K562 (cell line): Measurements from ENCODE around the gene BRINP1. TPM values are rescaled to one million over a fixed set of nuclear protein-coding genes. Genes with fewer than 3 reads are reported as not detected.

Experiments used
- ATAC-seq: fragments of 200-7000 bp; cut with Tn5 transposase; 3 replicates; pipeline ENCODE4 v1.9.1; 2020; ENCODE audit warnings: moderate library complexity
- BruUV-seq: library from RNA; stranded (reverse); fragments of 400-500 nt; replicated peaks from 2 replicates; lab custom pipeline; 2021; lab: Mats Ljungman, UMichigan
- CTCF ChIA-PET: fragments of 300-600 bp; formaldehyde crosslinking; extraction: SDS; loops from one replicate; lab custom pipeline; 2021; ENCODE audit warnings: low intra/inter-chr PET ratio; lab: Yijun Ruan, JAX
- POLR2A ChIA-PET: fragments of 300-600, 350-650 bp; sonication (Branson Sonifier 250); formaldehyde crosslinking; extraction: SDS; loops from one replicate; lab custom pipeline; 2021; ENCODE audit warnings: antibody characterized with exemption, inconsistent platforms; lab: Yijun Ruan, JAX
- DNase-seq, 4 experiments: peaks; one replicate each; pipeline versions ENCODE4 v3.0.0 to v3.0.0-alpha.2; 2011 to 2018; ENCODE audit warnings: low spot score in 3 of 4, mixed read lengths in 3 of 4; ENCODE audit errors: extremely low read depth in 1 of 4
- FAIRE-seq: peaks from 2 replicates; lab custom pipeline; 2011; peaks lifted over from hg19 to GRCh38; lab: Jason Lieb, UNC
- H2AFZ ChIP-seq: 2 replicates; pipeline ENCODE4 v1.6.0; 2011; ENCODE audit warnings: low read depth, low read length, control low read depth, inconsistent platforms
- H3K27ac ChIP-seq: fragments of 200-600 bp; 3 replicates; pipeline ENCODE4 v1.8.0; 2011; ENCODE audit warnings: low read depth, mild to moderate bottlenecking, control low read depth, inconsistent platforms, low read length, moderate library complexity, mixed read lengths; ENCODE audit errors: extremely low read depth
- H3K27me3 ChIP-seq, 2 experiments: fragments of 300-600 bp in 1 of 2; 2 replicates in 1 of 2; 3 replicates in 1 of 2; pipeline versions ENCODE4 v1.6.0 to v1.8.0; 2011; ENCODE audit warnings: inconsistent platforms in 2 of 2, low read length in 2 of 2, mild to moderate bottlenecking in 1 of 2, mixed read lengths in 1 of 2, moderate library complexity in 1 of 2; ENCODE audit not compliant: control insufficient read depth in 2 of 2, insufficient read depth in 2 of 2
- H3K36me3 ChIP-seq: fragments of 300-600 bp; 3 replicates; pipeline ENCODE4 v1.8.0; 2011; ENCODE audit warnings: mild to moderate bottlenecking, low read length, inconsistent platforms; ENCODE audit not compliant: control insufficient read depth, insufficient read depth
- H3K4me1 ChIP-seq, 2 experiments: fragments of 200-600 bp in 1 of 2; replicated peaks in 1 of 2; 2 replicates in 1 of 2; 3 replicates in 1 of 2; pipeline versions ENCODE4 v1.5.1 to v1.8.0; 2011; ENCODE audit warnings: inconsistent platforms in 2 of 2, low read length in 2 of 2, mild to moderate bottlenecking in 1 of 2, mixed read lengths in 1 of 2, moderate library complexity in 1 of 2; ENCODE audit not compliant: control insufficient read depth in 2 of 2, insufficient read depth in 2 of 2
- H3K4me2 ChIP-seq: 2 replicates; pipeline ENCODE4 v1.6.1; 2011; ENCODE audit warnings: low read length, control low read depth, inconsistent platforms, mixed read lengths; ENCODE audit not compliant: insufficient read depth
- H3K4me3 ChIP-seq: fragments of 200-600 bp; sonication (generic), shearing (Covaris generic); 2 replicates; pipeline ENCODE4 v1.5.1; 2016; ENCODE audit warnings: control low read depth, inconsistent platforms
- H3K79me2 ChIP-seq: fragments of 200-600 bp; 3 replicates; pipeline ENCODE4 v1.8.0; 2011; ENCODE audit warnings: low read length, inconsistent platforms; ENCODE audit not compliant: control insufficient read depth, insufficient read depth
- H3K9ac ChIP-seq, 2 experiments: 2 replicates each; pipeline versions ENCODE4 v1.6.0 to v1.6.1; 2011; ENCODE audit warnings: low read depth in 2 of 2, low read length in 2 of 2, control low read depth in 1 of 2, inconsistent platforms in 1 of 2, mild to moderate bottlenecking in 1 of 2, mixed read lengths in 1 of 2; ENCODE audit not compliant: insufficient read depth in 1 of 2
- H3K9me1 ChIP-seq: one replicate; pipeline ENCODE4 v1.6.0; 2011; ENCODE audit warnings: inconsistent platforms, mild to moderate bottlenecking, low read length, moderate library complexity; ENCODE audit not compliant: control insufficient read depth, insufficient read depth
- H3K9me3 ChIP-seq: replicated peaks from 2 replicates; pipeline ENCODE4 v1.5.1; 2011; ENCODE audit warnings: low read depth, low read length, inconsistent platforms; ENCODE audit not compliant: control insufficient read depth, insufficient read depth
- H4K20me1 ChIP-seq: replicated peaks from 2 replicates; pipeline ENCODE4 v1.6.1; 2011; ENCODE audit warnings: low read length, inconsistent platforms, mixed read lengths; ENCODE audit not compliant: control insufficient read depth, insufficient read depth
- CHCHD3 ChIP-seq: fragments of 250-450 bp; sonication (Bioruptor Pico); IDR thresholded peaks from 2 replicates; pipeline ENCODE4 v2.1.2; 2022; ENCODE audit warnings: mild to moderate bottlenecking
- CXXC5 ChIP-seq: fragments of 250-450 bp; sonication (Bioruptor Pico); IDR thresholded peaks from 2 replicates; pipeline ENCODE4 v1.8.0; 2022; ENCODE audit warnings: inconsistent platforms, mild to moderate bottlenecking, moderate library complexity
- ID3 ChIP-seq, 2 experiments: fragments of 250-450 bp in 1 of 2; fragments of 450-650 bp in 1 of 2; sonication (Bioruptor Pico) in 1 of 2; IDR thresholded peaks; 2 replicates each; pipeline versions ENCODE4 v1.6.1 to v1.8.0; 2016 to 2021; ENCODE audit warnings: mild to moderate bottlenecking in 2 of 2, moderate library complexity in 2 of 2, missing compliant biosample characterization in 1 of 2, missing genetic modification characterization in 1 of 2
- MBD2 ChIP-seq: sonication (generic); IDR thresholded peaks from 2 replicates; pipeline ENCODE4 v1.6.1; 2016; ENCODE audit warnings: low read depth, borderline replicate concordance
- NCOA1 ChIP-seq: fragments of 450-650 bp; IDR thresholded peaks from 2 replicates; pipeline ENCODE4 v1.6.1; 2016; ENCODE audit warnings: low read depth
- PCBP1 ChIP-seq: fragments of 200-400 bp; formaldehyde crosslinking; IDR thresholded peaks from 2 replicates; pipeline ENCODE4 v1.6.1; 2018; ENCODE audit warnings: mild to moderate bottlenecking, low read depth, low read length; ENCODE audit not compliant: poor library complexity, severe bottlenecking
- RFX7 ChIP-seq: fragments of 250-450 bp; sonication (Bioruptor Pico); IDR thresholded peaks from 2 replicates; pipeline ENCODE4 v1.5.1; 2021; ENCODE audit warnings: mild to moderate bottlenecking
- TCF3 ChIP-seq: sonication (generic); formaldehyde crosslinking; IDR thresholded peaks from 2 replicates; pipeline ENCODE4 v1.4.0; 2020; ENCODE audit warnings: mild to moderate bottlenecking, missing genetic modification reagents
- TEAD1 ChIP-seq, 2 experiments: fragments of 450-650 bp in 1 of 2; sonication (generic) in 1 of 2; formaldehyde crosslinking; IDR thresholded peaks; 2 replicates each; pipeline versions ENCODE4 v1.4.0 to v1.8.0; 2020 to 2022; ENCODE audit warnings: mild to moderate bottlenecking in 2 of 2, missing genetic modification reagents in 1 of 2
- ZNF12 ChIP-seq: sonication (generic); formaldehyde crosslinking; IDR thresholded peaks from 2 replicates; pipeline ENCODE4 v1.4.0; 2020; ENCODE audit warnings: mild to moderate bottlenecking, missing genetic modification reagents
- ZNF217 ChIP-seq: sonication (generic); formaldehyde crosslinking; IDR thresholded peaks from 2 replicates; pipeline ENCODE4 v1.8.0; 2022; ENCODE audit warnings: mild to moderate bottlenecking, missing genetic modification reagents
- ZNF224 ChIP-seq: sonication (generic); formaldehyde crosslinking; IDR thresholded peaks from 2 replicates; pipeline ENCODE4 v1.8.0; 2022; ENCODE audit warnings: mild to moderate bottlenecking, missing genetic modification reagents
- ZNF277 ChIP-seq: fragments of 250-450 bp; sonication (Bioruptor Pico); IDR thresholded peaks from 2 replicates; pipeline ENCODE4 v1.8.0; 2022; ENCODE audit warnings: inconsistent platforms, mild to moderate bottlenecking, moderate library complexity, borderline replicate concordance
- ZNF311 ChIP-seq: fragments of 250-450 bp; sonication (Bioruptor Pico); IDR thresholded peaks from 2 replicates; pipeline ENCODE4 v1.4.0; 2020; ENCODE audit warnings: mild to moderate bottlenecking, moderate library complexity
- ZNF408 ChIP-seq: fragments of 250-450 bp; sonication (Bioruptor Pico); IDR thresholded peaks from 2 replicates; pipeline ENCODE4 v1.4.0; 2020; ENCODE audit warnings: low read depth, mild to moderate bottlenecking, moderate library complexity
- ZNF695 ChIP-seq: fragments of 450-650 bp; formaldehyde crosslinking; IDR thresholded peaks from 2 replicates; pipeline ENCODE4 v1.4.0; 2020; ENCODE audit warnings: mild to moderate bottlenecking, moderate library complexity
- WGBS: fragments of 100-300 bp; shearing (Covaris generic); methylation state at CpG from one replicate; pipeline ENCODE4 v1.1.6; 2016; ENCODE audit warnings: low coverage, mixed read lengths; ENCODE audit not compliant: insufficient coverage; ENCODE audit errors: missing lambda C conversion rate; 5-methylcytosine and 5-hydroxymethylcytosine counted together
- in situ Hi-C: fragments of 300-500 bp; cut with MboI; formaldehyde crosslinking; loops from 4 replicates; pipeline ENCODE4 v1.15.0; 2018; ENCODE audit warnings: inconsistent platforms, mixed read lengths
- intact Hi-C: fragments of 100-400 bp; cut with micrococcal nuclease; formaldehyde crosslinking; loops from 2 replicates; pipeline ENCODE4 v1.14.2; 2022
- polyA plus RNA-seq, 8 experiments: library from polyadenylated mRNA; depleted of rRNA in 4 of 8; stranded (reverse) in 5 of 8; unstranded in 3 of 8; fragments of >200 nt; fragmentation: Nextera tagmentation in 2 of 8; fragmentation: Illumina TruSeq in 1 of 8; extraction: Ambion mirVana in 2 of 8; extraction: Trizol in 1 of 8; gene quantifications; 2 replicates each; pipeline versions ENCODE4 v1.2.1 to v1.2.3, GENCODE V29; 2011 to 2014; ENCODE audit warnings: inconsistent platforms in 1 of 8, missing spikeins in 1 of 8
- total RNA-seq, 7 experiments: library from RNA; depleted of rRNA in 6 of 7; stranded (reverse); fragments of >200 nt in 6 of 7; fragmentation: Illumina TruSeq in 2 of 7; extraction: Trizol in 2 of 7; gene quantifications; 2 replicates each; pipeline versions ENCODE4 v1.2.1 to v1.2.3, GENCODE V29; 2011 to 2021; ENCODE audit warnings: low replicate concordance in 1 of 7

Gene BRINP1
- total and polyA plus RNA-seq, 9 of the 15 experiments (the other 6 are each of a cell fraction or from before 2014, with no cell fraction given): not detected

- Histone ChIP-seq H3K27me3 (no peaks in the 10 kb centered on the region), H3K4me3 (no peak overlapping the region), H3K36me3 (no peaks in the 10 kb centered on the region), H2AFZ (no peak overlapping the region), H3K9me1 (no peaks in the 10 kb centered on the region), H3K4me1 (no peaks in the 10 kb centered on the region), H3K79me2 (no peaks in the 10 kb centered on the region), H3K4me2 (no peak overlapping the region), H3K9me3 (no peaks in the 10 kb centered on the region), H3K27ac (no peak overlapping the region), H4K20me1 (no peaks in the 10 kb centered on the region), H3K9ac (no peak overlapping the region)
- 1% methylated on average over 7 of the region's 7 CpGs for WGBS
- in situ Hi-C loops: no loop called here
- FAIRE-seq (no peak), ATAC-seq (no peak), DNase-seq (no peak)
- ChIA-PET CTCF (no interaction called here), POLR2A (no interaction called here)
- no peak for TF ChIP-seq CXXC5 (CRISPR knock-in tag)
- no peak for TF ChIP-seq TEAD1 (CRISPR knock-in tag; IDR thresholded peaks at IDR 0.05)
- no peak for TF ChIP-seq ZNF217
- TF ChIP-seq ZNF277 (CRISPR knock-in tag): no peak
- no peak for TF ChIP-seq NCOA1
- TF ChIP-seq PCBP1: no peak
- no peak for TF ChIP-seq ZNF695
- TF ChIP-seq ID3 (CRISPR knock-in tag; IDR thresholded peaks at IDR 0.05): no peak
- no peak for TF ChIP-seq ID3 (tag; IDR thresholded peaks at IDR 0.05)
- TF ChIP-seq ZNF311: no peak
- TF ChIP-seq MBD2: no peak
- TF ChIP-seq ZNF12 (CRISPR knock-in tag): no peak
- TF ChIP-seq TCF3 (CRISPR knock-in tag): no peak
- no peak for TF ChIP-seq CHCHD3 (CRISPR knock-in tag)
- no peak for TF ChIP-seq ZNF224 (CRISPR knock-in tag)
- no peak for TF ChIP-seq ZNF408 (CRISPR knock-in tag)
- TF ChIP-seq RFX7: no peak
- intact Hi-C loops: no loop called here
- BruUV-seq: no TSS peak
Observed at GRCh38 chr9:119322184-119322583, 47.1 kb downstream of the BRINP1 start.
